GM23338 (cell line): ENCODE measurements around the gene MINPP1. TPM values are rescaled to one million over a fixed set of nuclear protein-coding genes. Genes with fewer than 3 reads are reported as not detected.
"Not testable (repeated sequence)": the region's sequence is repeated elsewhere in the genome, so short reads cannot be mapped to it uniquely, and the experiment has no call there.

Experiments
- ATAC-seq: fragments of 200-7000 bp; cut with Tn5 transposase; 3 replicates; pipeline ENCODE4 v1.9.1; 2020
- DNase-seq: peaks from one replicate; pipeline ENCODE4 v3.0.0-alpha.2; 2015; ENCODE audit warnings: low spot score
- H2AFZ ChIP-seq: fragments of 200-600 bp; sonication (generic); 2 replicates; pipeline ENCODE4 v1.8.0; 2016; ENCODE audit warnings: antibody characterized with exemption, mild to moderate bottlenecking, moderate library complexity
- H3F3A ChIP-seq: fragments of 200-600 bp; sonication (generic); replicated peaks from 2 replicates; pipeline ENCODE4 v1.8.0; 2017; ENCODE audit warnings: antibody characterized with exemption, mixed run types, low read depth
- H3K27ac ChIP-seq: fragments of 200-600 bp; sonication (generic); 2 replicates; pipeline ENCODE4 v1.6.1; 2016; ENCODE audit warnings: low read depth
- H3K27me3 ChIP-seq: fragments of 200-600 bp; sonication (generic); 2 replicates; pipeline ENCODE4 v1.8.0; 2016; ENCODE audit warnings: mild to moderate bottlenecking, mixed run types, moderate library complexity; ENCODE audit not compliant: insufficient read depth
- H3K36me3 ChIP-seq: fragments of 200-600 bp; sonication (generic); 2 replicates; pipeline ENCODE4 v1.8.0; 2016; ENCODE audit warnings: mild to moderate bottlenecking; ENCODE audit not compliant: insufficient read depth
- H3K4me1 ChIP-seq: fragments of 200-600 bp; sonication (generic); 2 replicates; pipeline ENCODE4 v1.8.0; 2016; ENCODE audit warnings: mild to moderate bottlenecking, moderate library complexity; ENCODE audit not compliant: insufficient read depth
- H3K4me2 ChIP-seq: fragments of 200-600 bp; sonication (generic); 2 replicates; pipeline ENCODE4 v1.7.1; 2017; ENCODE audit warnings: mixed run types
- H3K4me3 ChIP-seq: fragments of 200-600 bp; sonication (generic); 2 replicates; pipeline ENCODE4 v1.6.1; 2016; ENCODE audit warnings: mixed run types
- H3K79me2 ChIP-seq: fragments of 200-600 bp; sonication (generic); replicated peaks from 2 replicates; pipeline ENCODE4 v1.8.0; 2017; ENCODE audit warnings: mild to moderate bottlenecking; ENCODE audit not compliant: insufficient read depth
- H3K9me2 ChIP-seq: fragments of 200-600 bp; sonication (generic); 2 replicates; pipeline ENCODE4 v1.8.0; 2017; ENCODE audit not compliant: insufficient read depth
- H4K20me1 ChIP-seq: fragments of 200-600 bp; sonication (generic); replicated peaks from 2 replicates; pipeline ENCODE4 v1.8.0; 2017; ENCODE audit warnings: mild to moderate bottlenecking; ENCODE audit not compliant: insufficient read depth
- H3K27ac Mint-ChIP-seq: 2 replicates; pipeline ENCODE4 v1.8.0; 2020; ENCODE audit warnings: inconsistent platforms, mild to moderate bottlenecking, moderate library complexity, mixed read lengths
- H3K27me3 Mint-ChIP-seq: 3 replicates; pipeline ENCODE4 v1.8.0; 2022; ENCODE audit warnings: low read depth, mild to moderate bottlenecking, moderate library complexity, mixed read lengths, inconsistent platforms; ENCODE audit not compliant: insufficient read depth, poor library complexity
- H3K36me3 Mint-ChIP-seq: 3 replicates; pipeline ENCODE4 v1.8.0; 2021; ENCODE audit warnings: low read depth, mild to moderate bottlenecking, inconsistent platforms, moderate library complexity, mixed read lengths
- H3K4me1 Mint-ChIP-seq: 3 replicates; pipeline ENCODE4 v1.8.0; 2020; ENCODE audit warnings: mild to moderate bottlenecking, inconsistent platforms, mixed read lengths
- H3K4me3 Mint-ChIP-seq: 3 replicates; pipeline ENCODE4 v1.8.0; 2021; ENCODE audit warnings: moderate library complexity, mild to moderate bottlenecking, inconsistent platforms, mixed read lengths
- H3K9me3 Mint-ChIP-seq: 3 replicates; pipeline ENCODE4 v1.8.0; 2020; ENCODE audit warnings: moderate library complexity, mild to moderate bottlenecking, inconsistent platforms, mixed read lengths
- EZH2 ChIP-seq: fragments of 200-600 bp; sonication (generic); IDR thresholded peaks from one replicate; pipeline ENCODE4 v1.8.0; 2017; ENCODE audit warnings: antibody characterized with exemption, mild to moderate bottlenecking, low read depth; ENCODE audit not compliant: unreplicated experiment
- JUNB ChIP-seq: IDR thresholded peaks from one replicate; pipeline ENCODE4 v1.6.1; 2016; ENCODE audit warnings: antibody characterized with exemption; ENCODE audit not compliant: unreplicated experiment
- STAT1 ChIP-seq: IDR thresholded peaks from one replicate; pipeline ENCODE4 v1.6.1; 2016; ENCODE audit warnings: antibody characterized with exemption; ENCODE audit not compliant: unreplicated experiment
- ZNF114 ChIP-seq: fragments of 250-450 bp; sonication (Bioruptor Pico); IDR thresholded peaks from 2 replicates; pipeline ENCODE4 v1.5.0; 2020; ENCODE audit warnings: mild to moderate bottlenecking, moderate library complexity
- ZNF331 ChIP-seq: fragments of 250-450 bp; sonication (Bioruptor Pico); IDR thresholded peaks from 2 replicates; pipeline ENCODE4 v1.5.0; 2020; ENCODE audit warnings: low read depth, mild to moderate bottlenecking, moderate library complexity
- ZNF462 ChIP-seq: fragments of 250-450 bp; sonication (Bioruptor Pico); IDR thresholded peaks from 2 replicates; pipeline ENCODE4 v1.5.0; 2020; ENCODE audit warnings: mild to moderate bottlenecking, moderate library complexity
- polyA plus RNA-seq: library from polyadenylated mRNA; unstranded; fragments of >200 nt; fragmentation: Nextera tagmentation; extraction: Ambion mirVana; gene quantifications from 2 replicates; pipeline ENCODE4 v1.2.1, GENCODE V29; 2016
- total RNA-seq: library from RNA; depleted of rRNA; stranded (reverse); fragments of >200 nt; shearing (Covaris generic); gene quantifications from 2 replicates; pipeline ENCODE4 v1.2.3, GENCODE V29; 2014

The MINPP1 gene
- total and polyA plus RNA-seq, 2 experiments from 2014 or later: 27.0 to 39.3 TPM

GRCh38 chr10:87591589-87591886, 86.8 kb downstream of the MINPP1 start (continued):
- TF ChIP-seq ZNF114 (no peak), ZNF462 (CRISPR knock-in tag) (no peak), ZNF331 (CRISPR knock-in tag) (no peak), STAT1 (no peak)

- H3K4me1 ChIP-seq, H3K36me3 Mint-ChIP-seq, H3F3A ChIP-seq, H3K4me3 Mint-ChIP-seq, H3K27me3 ChIP-seq, DNase-seq, H3K27ac Mint-ChIP-seq, H4K20me1 ChIP-seq, ATAC-seq, H3K4me2 ChIP-seq, H3K36me3 ChIP-seq, H3K9me3 Mint-ChIP-seq, H3K79me2 ChIP-seq, H3K27me3 Mint-ChIP-seq, H3K27ac ChIP-seq, H3K4me1 Mint-ChIP-seq, H3K4me3 ChIP-seq: not testable (repeated sequence)
- peak overlapping the region; percentile 52; the same call in 1 of the 2 replicates for H2AFZ ChIP-seq
- peaks cover 12% of the 10 kb centered on the region for H3K9me2 ChIP-seq
Measured at GRCh38 chr10:87592920-87593319, 88.2 kb downstream of the MINPP1 start.

- no peaks in the 10 kb centered on the region for H3K4me1 Mint-ChIP-seq
- Histone ChIP-seq H3K36me3 (no peaks in the 10 kb centered on the region), H4K20me1 (no peaks in the 10 kb centered on the region), H3K79me2 (no peaks in the 10 kb centered on the region), H3F3A (no peaks in the 10 kb centered on the region), H3K4me3 (no peak overlapping the region), H3K9me2 (peaks cover 12% of the 10 kb centered on the region), H3K4me2 (no peak overlapping the region), H3K4me1 (no peaks in the 10 kb centered on the region), H3K27me3 (no peaks in the 10 kb centered on the region), H2AFZ (peak overlapping the region; percentile 52; the same call in 1 of the 2 replicates), H3K27ac (no peak overlapping the region)
- no peak overlapping the region for H3K4me3 Mint-ChIP-seq
- H3K27ac Mint-ChIP-seq: no peak overlapping the region
- ATAC-seq (no peak), DNase-seq (no peak)
- H3K36me3 Mint-ChIP-seq: no peaks in the 10 kb centered on the region; the same call in 2 of the 3 replicates
- H3K9me3 Mint-ChIP-seq: no peaks in the 10 kb centered on the region
- H3K27me3 Mint-ChIP-seq: peaks cover 2% of the 10 kb centered on the region
- TF ChIP-seq ZNF462 (CRISPR knock-in tag): no peak
- TF ChIP-seq JUNB: no peak
- no peak for TF ChIP-seq EZH2
- no peak for TF ChIP-seq ZNF331 (CRISPR knock-in tag)
Measured at GRCh38 chr10:87593702-87594101, 89.0 kb downstream of the MINPP1 start.
